GM23338 (cell line): ENCODE data around the gene XPA. TPM values are rescaled to one million over a fixed set of nuclear protein-coding genes. Genes with fewer than 3 reads are reported as not detected.

Source experiments
- ATAC-seq: fragments of 200-7000 bp; cut with Tn5 transposase; 3 replicates; pipeline ENCODE4 v1.9.1; 2020
- DNase-seq: peaks from one replicate; pipeline ENCODE4 v3.0.0-alpha.2; 2015; ENCODE audit warnings: low spot score
- H2AFZ ChIP-seq: fragments of 200-600 bp; sonication (generic); 2 replicates; pipeline ENCODE4 v1.8.0; 2016; ENCODE audit warnings: antibody characterized with exemption, mild to moderate bottlenecking, moderate library complexity
- H3F3A ChIP-seq: fragments of 200-600 bp; sonication (generic); replicated peaks from 2 replicates; pipeline ENCODE4 v1.8.0; 2017; ENCODE audit warnings: antibody characterized with exemption, mixed run types, low read depth
- H3K27ac ChIP-seq: fragments of 200-600 bp; sonication (generic); 2 replicates; pipeline ENCODE4 v1.6.1; 2016; ENCODE audit warnings: low read depth
- H3K27me3 ChIP-seq: fragments of 200-600 bp; sonication (generic); 2 replicates; pipeline ENCODE4 v1.8.0; 2016; ENCODE audit warnings: mild to moderate bottlenecking, mixed run types, moderate library complexity; ENCODE audit not compliant: insufficient read depth
- H3K36me3 ChIP-seq: fragments of 200-600 bp; sonication (generic); 2 replicates; pipeline ENCODE4 v1.8.0; 2016; ENCODE audit warnings: mild to moderate bottlenecking; ENCODE audit not compliant: insufficient read depth
- H3K4me1 ChIP-seq: fragments of 200-600 bp; sonication (generic); 2 replicates; pipeline ENCODE4 v1.8.0; 2016; ENCODE audit warnings: mild to moderate bottlenecking, moderate library complexity; ENCODE audit not compliant: insufficient read depth
- H3K4me2 ChIP-seq: fragments of 200-600 bp; sonication (generic); 2 replicates; pipeline ENCODE4 v1.7.1; 2017; ENCODE audit warnings: mixed run types
- H3K4me3 ChIP-seq: fragments of 200-600 bp; sonication (generic); 2 replicates; pipeline ENCODE4 v1.6.1; 2016; ENCODE audit warnings: mixed run types
- H3K79me2 ChIP-seq: fragments of 200-600 bp; sonication (generic); replicated peaks from 2 replicates; pipeline ENCODE4 v1.8.0; 2017; ENCODE audit warnings: mild to moderate bottlenecking; ENCODE audit not compliant: insufficient read depth
- H3K9me2 ChIP-seq: fragments of 200-600 bp; sonication (generic); 2 replicates; pipeline ENCODE4 v1.8.0; 2017; ENCODE audit not compliant: insufficient read depth
- H4K20me1 ChIP-seq: fragments of 200-600 bp; sonication (generic); replicated peaks from 2 replicates; pipeline ENCODE4 v1.8.0; 2017; ENCODE audit warnings: mild to moderate bottlenecking; ENCODE audit not compliant: insufficient read depth
- H3K27ac Mint-ChIP-seq: 2 replicates; pipeline ENCODE4 v1.8.0; 2020; ENCODE audit warnings: inconsistent platforms, mild to moderate bottlenecking, moderate library complexity, mixed read lengths
- H3K27me3 Mint-ChIP-seq: 3 replicates; pipeline ENCODE4 v1.8.0; 2022; ENCODE audit warnings: low read depth, mild to moderate bottlenecking, moderate library complexity, mixed read lengths, inconsistent platforms; ENCODE audit not compliant: insufficient read depth, poor library complexity
- H3K36me3 Mint-ChIP-seq: 3 replicates; pipeline ENCODE4 v1.8.0; 2021; ENCODE audit warnings: low read depth, mild to moderate bottlenecking, inconsistent platforms, moderate library complexity, mixed read lengths
- H3K4me1 Mint-ChIP-seq: 3 replicates; pipeline ENCODE4 v1.8.0; 2020; ENCODE audit warnings: mild to moderate bottlenecking, inconsistent platforms, mixed read lengths
- H3K4me3 Mint-ChIP-seq: 3 replicates; pipeline ENCODE4 v1.8.0; 2021; ENCODE audit warnings: moderate library complexity, mild to moderate bottlenecking, inconsistent platforms, mixed read lengths
- H3K9me3 Mint-ChIP-seq: 3 replicates; pipeline ENCODE4 v1.8.0; 2020; ENCODE audit warnings: moderate library complexity, mild to moderate bottlenecking, inconsistent platforms, mixed read lengths
- EZH2 ChIP-seq: fragments of 200-600 bp; sonication (generic); IDR thresholded peaks from one replicate; pipeline ENCODE4 v1.8.0; 2017; ENCODE audit warnings: antibody characterized with exemption, mild to moderate bottlenecking, low read depth; ENCODE audit not compliant: unreplicated experiment
- polyA plus RNA-seq: library from polyadenylated mRNA; unstranded; fragments of >200 nt; fragmentation: Nextera tagmentation; extraction: Ambion mirVana; gene quantifications from 2 replicates; pipeline ENCODE4 v1.2.1, GENCODE V29; 2016
- total RNA-seq: library from RNA; depleted of rRNA; stranded (reverse); fragments of >200 nt; shearing (Covaris generic); gene quantifications from 2 replicates; pipeline ENCODE4 v1.2.3, GENCODE V29; 2014
- TF ChIP-seq, protein P1 (sequence below), 2 experiments: fragments of 200-600 bp in 1 of 2; sonication (generic) in 1 of 2; conservative IDR thresholded peaks; 2 replicates each; pipeline versions ENCODE4 v1.5.1 to v1.6.1; 2016 to 2017; ENCODE audit warnings: antibody characterized with exemption in 2 of 2, low read depth in 2 of 2, mild to moderate bottlenecking in 2 of 2, moderate library complexity in 1 of 2
- TF ChIP-seq, protein P2 (sequence below): fragments of 250-450 bp; sonication (Bioruptor Pico); IDR thresholded peaks from 2 replicates; pipeline ENCODE4 v1.5.0; 2020; ENCODE audit warnings: mild to moderate bottlenecking, moderate library complexity
- TF ChIP-seq, protein P3 (sequence below): IDR thresholded peaks from one replicate; pipeline ENCODE4 v1.6.1; 2018; ENCODE audit warnings: antibody characterized with exemption; ENCODE audit not compliant: unreplicated experiment

Gene XPA
- total and polyA plus RNA-seq, 2 experiments from 2014 or later, result 1.9 to 9.1 TPM

DNA sequence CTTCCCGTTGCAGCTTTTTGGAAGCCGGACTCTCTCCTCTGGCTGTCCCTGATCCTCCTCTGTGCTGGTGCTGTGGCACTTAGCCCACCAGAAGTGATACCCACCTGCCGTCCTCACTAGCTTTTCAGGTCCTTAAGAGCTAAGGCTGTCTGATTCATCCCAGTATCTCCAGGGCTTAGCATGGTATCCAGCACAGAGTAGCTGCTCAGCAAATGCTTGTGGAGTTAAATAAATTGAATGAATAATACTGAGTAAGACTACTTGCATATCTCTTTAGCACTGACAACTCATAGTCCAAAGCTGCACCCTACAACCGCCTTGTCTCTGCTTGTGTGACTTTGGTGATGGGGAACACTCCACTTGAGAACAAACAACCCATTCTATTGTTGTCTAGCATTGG, 7.7 kb upstream of the XPA start:
- Histone ChIP-seq H3K79me2 (no peaks in the 10 kb centered on the region), H3K4me1 (no peaks in the 10 kb centered on the region), H3K36me3 (no peaks in the 10 kb centered on the region), H4K20me1 (no peaks in the 10 kb centered on the region), H2AFZ (no peak overlapping the region), H3K9me2 (no peaks in the 10 kb centered on the region), H3K27me3 (no peaks in the 10 kb centered on the region), H3K4me2 (no peak overlapping the region), H3K27ac (no peak overlapping the region), H3F3A (no peaks in the 10 kb centered on the region), H3K4me3 (no peak overlapping the region)
- peaks cover 5% of the 10 kb centered on the region for H3K27me3 Mint-ChIP-seq
- H3K4me3 Mint-ChIP-seq, result no peak overlapping the region
- H3K9me3 Mint-ChIP-seq, result no peaks in the 10 kb centered on the region; the same call in 2 of the 3 replicates
- ATAC-seq (no peak), DNase-seq (no peak)
- TF ChIP-seq, protein P1, sequence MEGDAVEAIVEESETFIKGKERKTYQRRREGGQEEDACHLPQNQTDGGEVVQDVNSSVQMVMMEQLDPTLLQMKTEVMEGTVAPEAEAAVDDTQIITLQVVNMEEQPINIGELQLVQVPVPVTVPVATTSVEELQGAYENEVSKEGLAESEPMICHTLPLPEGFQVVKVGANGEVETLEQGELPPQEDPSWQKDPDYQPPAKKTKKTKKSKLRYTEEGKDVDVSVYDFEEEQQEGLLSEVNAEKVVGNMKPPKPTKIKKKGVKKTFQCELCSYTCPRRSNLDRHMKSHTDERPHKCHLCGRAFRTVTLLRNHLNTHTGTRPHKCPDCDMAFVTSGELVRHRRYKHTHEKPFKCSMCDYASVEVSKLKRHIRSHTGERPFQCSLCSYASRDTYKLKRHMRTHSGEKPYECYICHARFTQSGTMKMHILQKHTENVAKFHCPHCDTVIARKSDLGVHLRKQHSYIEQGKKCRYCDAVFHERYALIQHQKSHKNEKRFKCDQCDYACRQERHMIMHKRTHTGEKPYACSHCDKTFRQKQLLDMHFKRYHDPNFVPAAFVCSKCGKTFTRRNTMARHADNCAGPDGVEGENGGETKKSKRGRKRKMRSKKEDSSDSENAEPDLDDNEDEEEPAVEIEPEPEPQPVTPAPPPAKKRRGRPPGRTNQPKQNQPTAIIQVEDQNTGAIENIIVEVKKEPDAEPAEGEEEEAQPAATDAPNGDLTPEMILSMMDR (conservative IDR thresholded peaks at IDR 0.05; ENCODE audit: low read depth in 2 of 2), result no peak
- TF ChIP-seq EZH2, result no peak
- TF ChIP-seq, protein P2, sequence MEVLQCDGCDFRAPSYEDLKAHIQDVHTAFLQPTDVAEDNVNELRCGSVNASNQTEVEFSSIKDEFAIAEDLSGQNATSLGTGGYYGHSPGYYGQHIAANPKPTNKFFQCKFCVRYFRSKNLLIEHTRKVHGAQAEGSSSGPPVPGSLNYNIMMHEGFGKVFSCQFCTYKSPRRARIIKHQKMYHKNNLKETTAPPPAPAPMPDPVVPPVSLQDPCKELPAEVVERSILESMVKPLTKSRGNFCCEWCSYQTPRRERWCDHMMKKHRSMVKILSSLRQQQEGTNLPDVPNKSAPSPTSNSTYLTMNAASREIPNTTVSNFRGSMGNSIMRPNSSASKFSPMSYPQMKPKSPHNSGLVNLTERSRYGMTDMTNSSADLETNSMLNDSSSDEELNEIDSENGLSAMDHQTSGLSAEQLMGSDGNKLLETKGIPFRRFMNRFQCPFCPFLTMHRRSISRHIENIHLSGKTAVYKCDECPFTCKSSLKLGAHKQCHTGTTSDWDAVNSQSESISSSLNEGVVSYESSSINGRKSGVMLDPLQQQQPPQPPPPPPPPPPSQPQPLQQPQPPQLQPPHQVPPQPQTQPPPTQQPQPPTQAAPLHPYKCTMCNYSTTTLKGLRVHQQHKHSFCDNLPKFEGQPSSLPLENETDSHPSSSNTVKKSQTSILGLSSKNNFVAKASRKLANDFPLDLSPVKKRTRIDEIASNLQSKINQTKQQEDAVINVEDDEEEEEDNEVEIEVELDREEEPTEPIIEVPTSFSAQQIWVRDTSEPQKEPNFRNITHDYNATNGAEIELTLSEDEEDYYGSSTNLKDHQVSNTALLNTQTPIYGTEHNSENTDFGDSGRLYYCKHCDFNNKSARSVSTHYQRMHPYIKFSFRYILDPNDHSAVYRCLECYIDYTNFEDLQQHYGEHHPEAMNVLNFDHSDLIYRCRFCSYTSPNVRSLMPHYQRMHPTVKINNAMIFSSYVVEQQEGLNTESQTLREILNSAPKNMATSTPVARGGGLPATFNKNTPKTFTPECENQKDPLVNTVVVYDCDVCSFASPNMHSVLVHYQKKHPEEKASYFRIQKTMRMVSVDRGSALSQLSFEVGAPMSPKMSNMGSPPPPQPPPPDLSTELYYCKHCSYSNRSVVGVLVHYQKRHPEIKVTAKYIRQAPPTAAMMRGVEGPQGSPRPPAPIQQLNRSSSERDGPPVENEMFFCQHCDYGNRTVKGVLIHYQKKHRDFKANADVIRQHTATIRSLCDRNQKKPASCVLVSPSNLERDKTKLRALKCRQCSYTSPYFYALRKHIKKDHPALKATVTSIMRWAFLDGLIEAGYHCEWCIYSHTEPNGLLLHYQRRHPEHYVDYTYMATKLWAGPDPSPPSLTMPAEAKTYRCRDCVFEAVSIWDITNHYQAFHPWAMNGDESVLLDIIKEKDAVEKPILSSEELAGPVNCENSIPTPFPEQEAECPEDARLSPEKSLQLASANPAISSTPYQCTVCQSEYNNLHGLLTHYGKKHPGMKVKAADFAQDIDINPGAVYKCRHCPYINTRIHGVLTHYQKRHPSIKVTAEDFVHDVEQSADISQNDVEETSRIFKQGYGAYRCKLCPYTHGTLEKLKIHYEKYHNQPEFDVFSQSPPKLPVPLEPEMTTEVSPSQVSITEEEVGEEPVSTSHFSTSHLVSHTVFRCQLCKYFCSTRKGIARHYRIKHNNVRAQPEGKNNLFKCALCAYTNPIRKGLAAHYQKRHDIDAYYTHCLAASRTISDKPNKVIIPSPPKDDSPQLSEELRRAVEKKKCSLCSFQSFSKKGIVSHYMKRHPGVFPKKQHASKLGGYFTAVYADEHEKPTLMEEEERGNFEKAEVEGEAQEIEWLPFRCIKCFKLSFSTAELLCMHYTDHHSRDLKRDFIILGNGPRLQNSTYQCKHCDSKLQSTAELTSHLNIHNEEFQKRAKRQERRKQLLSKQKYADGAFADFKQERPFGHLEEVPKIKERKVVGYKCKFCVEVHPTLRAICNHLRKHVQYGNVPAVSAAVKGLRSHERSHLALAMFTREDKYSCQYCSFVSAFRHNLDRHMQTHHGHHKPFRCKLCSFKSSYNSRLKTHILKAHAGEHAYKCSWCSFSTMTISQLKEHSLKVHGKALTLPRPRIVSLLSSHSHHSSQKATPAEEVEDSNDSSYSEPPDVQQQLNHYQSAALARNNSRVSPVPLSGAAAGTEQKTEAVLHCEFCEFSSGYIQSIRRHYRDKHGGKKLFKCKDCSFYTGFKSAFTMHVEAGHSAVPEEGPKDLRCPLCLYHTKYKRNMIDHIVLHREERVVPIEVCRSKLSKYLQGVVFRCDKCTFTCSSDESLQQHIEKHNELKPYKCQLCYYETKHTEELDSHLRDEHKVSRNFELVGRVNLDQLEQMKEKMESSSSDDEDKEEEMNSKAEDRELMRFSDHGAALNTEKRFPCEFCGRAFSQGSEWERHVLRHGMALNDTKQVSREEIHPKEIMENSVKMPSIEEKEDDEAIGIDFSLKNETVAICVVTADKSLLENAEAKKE (CRISPR knock-in tag), result no peak
- TF ChIP-seq, protein P3, sequence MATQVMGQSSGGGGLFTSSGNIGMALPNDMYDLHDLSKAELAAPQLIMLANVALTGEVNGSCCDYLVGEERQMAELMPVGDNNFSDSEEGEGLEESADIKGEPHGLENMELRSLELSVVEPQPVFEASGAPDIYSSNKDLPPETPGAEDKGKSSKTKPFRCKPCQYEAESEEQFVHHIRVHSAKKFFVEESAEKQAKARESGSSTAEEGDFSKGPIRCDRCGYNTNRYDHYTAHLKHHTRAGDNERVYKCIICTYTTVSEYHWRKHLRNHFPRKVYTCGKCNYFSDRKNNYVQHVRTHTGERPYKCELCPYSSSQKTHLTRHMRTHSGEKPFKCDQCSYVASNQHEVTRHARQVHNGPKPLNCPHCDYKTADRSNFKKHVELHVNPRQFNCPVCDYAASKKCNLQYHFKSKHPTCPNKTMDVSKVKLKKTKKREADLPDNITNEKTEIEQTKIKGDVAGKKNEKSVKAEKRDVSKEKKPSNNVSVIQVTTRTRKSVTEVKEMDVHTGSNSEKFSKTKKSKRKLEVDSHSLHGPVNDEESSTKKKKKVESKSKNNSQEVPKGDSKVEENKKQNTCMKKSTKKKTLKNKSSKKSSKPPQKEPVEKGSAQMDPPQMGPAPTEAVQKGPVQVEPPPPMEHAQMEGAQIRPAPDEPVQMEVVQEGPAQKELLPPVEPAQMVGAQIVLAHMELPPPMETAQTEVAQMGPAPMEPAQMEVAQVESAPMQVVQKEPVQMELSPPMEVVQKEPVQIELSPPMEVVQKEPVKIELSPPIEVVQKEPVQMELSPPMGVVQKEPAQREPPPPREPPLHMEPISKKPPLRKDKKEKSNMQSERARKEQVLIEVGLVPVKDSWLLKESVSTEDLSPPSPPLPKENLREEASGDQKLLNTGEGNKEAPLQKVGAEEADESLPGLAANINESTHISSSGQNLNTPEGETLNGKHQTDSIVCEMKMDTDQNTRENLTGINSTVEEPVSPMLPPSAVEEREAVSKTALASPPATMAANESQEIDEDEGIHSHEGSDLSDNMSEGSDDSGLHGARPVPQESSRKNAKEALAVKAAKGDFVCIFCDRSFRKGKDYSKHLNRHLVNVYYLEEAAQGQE, result no peak
- no peak overlapping the region for H3K27ac Mint-ChIP-seq
- no peaks in the 10 kb centered on the region for H3K4me1 Mint-ChIP-seq
- no peaks in the 10 kb centered on the region for H3K36me3 Mint-ChIP-seq
